ENCODE measurements around the gene PNP. TPM values are rescaled to one million over a fixed set of nuclear protein-coding genes. Genes with fewer than 3 reads are reported as not detected.

PNP gene
- total RNA-seq, 1 experiment from 2014 or later: 87.5 TPM

GRCh38 chr14:20493634-20494033, 24.4 kb downstream of the PNP start:
- Histone ChIP-seq H3K27ac (ENCODE audit: insufficient read length, low read depth, low read length) (no peak overlapping the region), H4K20me1 (ENCODE audit: control insufficient read depth, insufficient read depth, insufficient read length) (no peaks in the 10 kb centered on the region), H2AFZ (ENCODE audit: low read length) (peak overlapping the region; percentile 6), H3K23me2 (ENCODE audit: insufficient read length, low read depth, low read length, poor library complexity, severe bottlenecking) (no peaks in the 10 kb centered on the region), H3K18ac (ENCODE audit: insufficient read length, low read depth, low read length) (no peak overlapping the region), H3K23ac (ENCODE audit: insufficient read length, low read depth, low read length) (no peak overlapping the region), H2BK12ac (ENCODE audit: insufficient read length, low read depth, low read length) (no peak overlapping the region), H3K79me1 (ENCODE audit: insufficient read depth, low read depth, low read length, poor library complexity, severe bottlenecking) (no peaks in the 10 kb centered on the region), H3K4ac (ENCODE audit: low read depth, low read length) (no peak overlapping the region), H3T11ph (ENCODE audit: low read length) (no peak overlapping the region), H2AK5ac (ENCODE audit: insufficient read length, low read length) (no peak overlapping the region), H3K56ac (ENCODE audit: insufficient read length, low read depth, low read length) (no peak overlapping the region), H3K4me2 (ENCODE audit: insufficient read depth, insufficient read length, low read length) (no peak overlapping the region), H3K9ac (ENCODE audit: extremely low read depth, insufficient read length, low read length) (no peak overlapping the region), H3K9me3 (ENCODE audit: control insufficient read depth, low read depth, low read length) (no peaks in the 10 kb centered on the region), H3K14ac (ENCODE audit: insufficient read depth, low read length) (no peak overlapping the region), H2BK20ac (ENCODE audit: low read depth, low read length, poor library complexity, severe bottlenecking) (no peak overlapping the region), H4K5ac (ENCODE audit: insufficient read length, low read depth, low read length) (no peak overlapping the region), H2BK15ac (ENCODE audit: low read depth, low read length) (no peak overlapping the region), H3K27me3 (ENCODE audit: insufficient read depth, low read length) (no peaks in the 10 kb centered on the region), H3K4me1 (ENCODE audit: insufficient read depth, low read length) (peaks cover under 1% of the 10 kb centered on the region; the same call in 1 of the 2 replicates), H4K91ac (ENCODE audit: insufficient read length, low read depth, low read length) (no peak overlapping the region), H2BK5ac (ENCODE audit: insufficient read length, low read length) (no peak overlapping the region), H3K79me2 (ENCODE audit: insufficient read depth, low read length) (no peaks in the 10 kb centered on the region), H4K8ac (replicated peaks; ENCODE audit: insufficient read length, low read depth, low read length) (no peak overlapping the region), H2BK120ac (ENCODE audit: low read depth, low read length, poor library complexity, severe bottlenecking) (no peak overlapping the region)
- Mint-ChIP-seq H3K27ac (0 out of 7 replicates have a peak overlapping the region, but pooled peaks of 1 of the 3 experiments have one; percentile 5), H3K27me3 (ENCODE audit: low read depth) (peaks cover 3% of the 10 kb centered on the region), H3K4me3 (no peak overlapping the region), H3K4me1 (peaks cover 28% of the 10 kb centered on the region in 2 experiments), H3K9me3 (peaks cover 0 to 3% of the 10 kb centered on the region in 2 experiments; a peak in 3 of 5 replicates), H3K36me3 (ENCODE audit: insufficient read depth in 1 of 3, low read depth in 3 of 3) (peaks cover 0 to 4% (median 0%) of the 10 kb centered on the region in 3 experiments; a peak in 2 of 7 replicates)
- DNase-seq: no peak
- no peak for TF ChIP-seq CTCF (conservative IDR thresholded peaks at IDR 0.05)
- no CpG with 5 or more reads among the region's 2 CpGs for WGBS (ENCODE audit: extremely low coverage, insufficient read length, low lambda C conversion rate)

Measured in H9 (cell line).